HG03280 (cell line): Measurements from ENCODE around the gene SP5.
"Not testable (repeated sequence)": the region's sequence is repeated elsewhere in the genome, so short reads cannot be mapped to it uniquely, and the experiment has no call there.

Experiments
- ATAC-seq: cut with Tn5 transposase; IDR thresholded peaks from one replicate; pipeline ENCODE4 v1.9.1; 2021; ENCODE audit warnings: mild to moderate bottlenecking, moderate library complexity; ENCODE audit not compliant: unreplicated experiment

The SP5 gene

GRCh38 chr2:170737406-170737805, 22.3 kb downstream of the SP5 start:
- no peak for ATAC-seq

- no peak for ATAC-seq
These were observed 22.7 kb downstream of the SP5 start for GRCh38 chr2:170737821-170738220.

GRCh38 chr2:170739048-170739447, 23.9 kb downstream of the SP5 start:
- ATAC-seq: no peak

GRCh38 chr2:170739507-170740046, 24.4 kb downstream of the SP5 start:
- ATAC-seq: no peak

- ATAC-seq: no peak
These were observed 25.5 kb downstream of the SP5 start for GRCh38 chr2:170740660-170741059.

GRCh38 chr2:170742000-170742399, 26.9 kb downstream of the SP5 start:
- ATAC-seq: no peak

GRCh38 chr2:170742896-170743529, 27.9 kb downstream of the SP5 start:
- ATAC-seq: no peak

- ATAC-seq: no peak
These were observed 28.5 kb downstream of the SP5 start for GRCh38 chr2:170743530-170744239.

GRCh38 chr2:170744248-170745002, 29.3 kb downstream of the SP5 start:
- ATAC-seq: no peak

GRCh38 chr2:170745305-170745704, 30.2 kb downstream of the SP5 start:
- ATAC-seq: no peak

- ATAC-seq: no peak
These were observed 32.8 kb downstream of the SP5 start for GRCh38 chr2:170747921-170748320.

GRCh38 chr2:170751555-170751954, 36.4 kb downstream of the SP5 start:
- ATAC-seq: not testable (repeated sequence)

GRCh38 chr2:170761572-170761971, 46.4 kb downstream of the SP5 start:
- ATAC-seq: no peak

GRCh38 chr2:170762760-170763159, 47.6 kb downstream of the SP5 start:
- no peak for ATAC-seq

- ATAC-seq: no peak
These were observed 48.1 kb downstream of the SP5 start for GRCh38 chr2:170763232-170763631.

GRCh38 chr2:170764880-170765261, 49.7 kb downstream of the SP5 start:
- no peak for ATAC-seq

GRCh38 chr2:170766693-170767092, 51.6 kb downstream of the SP5 start:
- ATAC-seq: no peak
